IMR-90 (cell line): ENCODE results near the gene ZNF750. TPM values are rescaled to one million over a fixed set of nuclear protein-coding genes. Genes with fewer than 3 reads are reported as not detected.

Experiments
- ATAC-seq: fragments of 200-7000 bp; cut with Tn5 transposase; 2 replicates; pipeline ENCODE4 v1.9.1; 2020; ENCODE audit warnings: low read depth, mild to moderate bottlenecking, moderate library complexity
- BruUV-seq: library from RNA; stranded (reverse); fragments of 400-500 nt; replicated peaks from 2 replicates; lab custom pipeline; 2021; lab: Mats Ljungman, UMichigan
- CTCF ChIA-PET: fragments of 300-600 bp; formaldehyde crosslinking; extraction: SDS; loops from one replicate; lab custom pipeline; 2021; ENCODE audit warnings: antibody characterized with exemption; lab: Yijun Ruan, JAX
- POLR2A ChIA-PET: fragments of 300-600 bp; sonication (Branson Sonifier 250); formaldehyde crosslinking; loops from one replicate; lab custom pipeline; 2022; ENCODE audit warnings: antibody characterized with exemption; ENCODE audit not compliant: unreplicated experiment; lab: Charles Lee
- DNase-seq: peaks from one replicate; pipeline ENCODE4 v3.0.0; 2013
- H2AFZ ChIP-seq: replicated peaks from 2 replicates; pipeline ENCODE3; 2013; ENCODE audit warnings: low read length, mild to moderate bottlenecking; ENCODE audit not compliant: poor library complexity
- H2AK5ac ChIP-seq: 2 replicates; pipeline ENCODE4 v1.6.1; 2013; ENCODE audit warnings: low read depth, low read length, inconsistent platforms
- H2AK9ac ChIP-seq: replicated peaks from 2 replicates; pipeline ENCODE3; 2013; ENCODE audit warnings: mild to moderate bottlenecking, low read depth, low read length, moderate library complexity; ENCODE audit not compliant: poor library complexity
- H2BK120ac ChIP-seq: 2 replicates; pipeline ENCODE4 v1.6.1; 2013; ENCODE audit warnings: low read depth, low read length, inconsistent platforms
- H2BK15ac ChIP-seq: 3 replicates; pipeline ENCODE4 v1.6.1; 2013; ENCODE audit warnings: low read depth, low read length, inconsistent platforms
- H2BK20ac ChIP-seq: 2 replicates; pipeline ENCODE4 v1.6.1; 2013; ENCODE audit warnings: low read depth, mild to moderate bottlenecking, inconsistent platforms, low read length, moderate library complexity
- H2BK5ac ChIP-seq: 2 replicates; pipeline ENCODE4 v1.6.1; 2013; ENCODE audit warnings: mild to moderate bottlenecking, low read depth, low read length, inconsistent platforms; ENCODE audit not compliant: poor library complexity, severe bottlenecking
- H3K14ac ChIP-seq: replicated peaks from 2 replicates; pipeline ENCODE4 v1.6.1; 2013; ENCODE audit warnings: low read depth, low read length, inconsistent platforms
- H3K18ac ChIP-seq: 2 replicates; pipeline ENCODE4 v1.6.1; 2013; ENCODE audit warnings: low read depth, low read length, control low read depth
- H3K23ac ChIP-seq: 2 replicates; pipeline ENCODE4 v1.6.1; 2013; ENCODE audit warnings: low read depth, low read length, inconsistent platforms
- H3K27ac ChIP-seq: 2 replicates; pipeline ENCODE4 v1.5.1; 2013; ENCODE audit warnings: mild to moderate bottlenecking, control low read depth, low read length; ENCODE audit not compliant: insufficient read depth
- H3K27me3 ChIP-seq: 2 replicates; pipeline ENCODE4 v1.6.1; 2013; ENCODE audit warnings: low read length; ENCODE audit not compliant: control insufficient read depth, insufficient read depth
- H3K36me3 ChIP-seq: 2 replicates; pipeline ENCODE4 v1.6.1; 2013; ENCODE audit warnings: low read length, mixed read lengths; ENCODE audit not compliant: control insufficient read depth, insufficient read depth
- H3K4ac ChIP-seq: 2 replicates; pipeline ENCODE4 v1.6.1; 2013; ENCODE audit warnings: low read depth, low read length, inconsistent platforms
- H3K4me1 ChIP-seq: 2 replicates; pipeline ENCODE4 v1.6.1; 2013; ENCODE audit warnings: low read length, mixed read lengths; ENCODE audit not compliant: control insufficient read depth, insufficient read depth
- H3K4me2 ChIP-seq: 2 replicates; pipeline ENCODE4 v1.6.1; 2013; ENCODE audit warnings: low read depth, mild to moderate bottlenecking, control low read depth, low read length, moderate library complexity
- H3K4me3 ChIP-seq: 2 replicates; pipeline ENCODE4 v1.5.1; 2013; ENCODE audit warnings: low read depth, mild to moderate bottlenecking, control low read depth, low read length, moderate library complexity; ENCODE audit not compliant: insufficient read depth
- H3K56ac ChIP-seq: 2 replicates; pipeline ENCODE4 v1.6.1; 2013; ENCODE audit warnings: low read length, inconsistent platforms; ENCODE audit not compliant: insufficient read depth; ENCODE audit errors: extremely low read depth
- H3K79me1 ChIP-seq, 2 experiments: 2 replicates each; pipeline ENCODE4 v1.6.1; 2013; ENCODE audit warnings: low read length in 2 of 2, inconsistent platforms in 1 of 2, low read depth in 1 of 2
- H3K9ac ChIP-seq: 2 replicates; pipeline ENCODE4 v1.6.1; 2013; ENCODE audit warnings: low read depth, low read length, control low read depth
- H3K9me1 ChIP-seq: 2 replicates; pipeline ENCODE4 v1.6.1; 2013; ENCODE audit warnings: low read length, inconsistent platforms; ENCODE audit not compliant: insufficient read depth
- H3K9me3 ChIP-seq: 2 replicates; pipeline ENCODE4 v1.6.1; 2013; ENCODE audit warnings: low read length; ENCODE audit not compliant: control insufficient read depth, insufficient read depth
- H4K20me1 ChIP-seq: 2 replicates; pipeline ENCODE4 v1.6.1; 2013; ENCODE audit warnings: low read length, inconsistent platforms; ENCODE audit not compliant: insufficient read depth
- H4K5ac ChIP-seq: 2 replicates; pipeline ENCODE4 v1.6.1; 2013; ENCODE audit warnings: mild to moderate bottlenecking, low read depth, low read length, control low read depth
- H4K8ac ChIP-seq, 2 experiments: 2 replicates each; pipeline ENCODE4 v1.6.1; 2013; ENCODE audit warnings: low read depth in 2 of 2, low read length in 2 of 2, control low read depth in 1 of 2, inconsistent platforms in 1 of 2
- H4K91ac ChIP-seq: 2 replicates; pipeline ENCODE4 v1.6.1; 2013; ENCODE audit warnings: low read depth, low read length, inconsistent platforms; ENCODE audit not compliant: insufficient read depth
- BHLHE40 ChIP-seq: fragments of 150-350 bp; IDR thresholded peaks from 2 replicates; pipeline ENCODE4 v1.6.1; 2016; ENCODE audit warnings: mild to moderate bottlenecking, low read depth, low read length
- CEBPB ChIP-seq: IDR thresholded peaks from 2 replicates; pipeline ENCODE4 v1.6.1; 2012; ENCODE audit warnings: low read depth, low read length, improper control_type of control experiment
- CHD1 ChIP-seq: IDR thresholded peaks from 2 replicates; pipeline ENCODE4 v1.6.1; 2012; ENCODE audit warnings: low read depth, low read length, improper control_type of control experiment
- FOS ChIP-seq: fragments of 150-350 bp; IDR thresholded peaks from 2 replicates; pipeline ENCODE4 v1.6.1; 2016; ENCODE audit warnings: low read depth, low read length
- MAFK ChIP-seq: IDR thresholded peaks from 2 replicates; pipeline ENCODE4 v1.6.1; 2012; ENCODE audit warnings: low read depth, low read length, improper control_type of control experiment
- MAZ ChIP-seq: IDR thresholded peaks from 2 replicates; pipeline ENCODE4 v1.6.1; 2012; ENCODE audit warnings: low read depth, mild to moderate bottlenecking, low read length, improper control_type of control experiment, moderate library complexity, borderline replicate concordance
- MXI1 ChIP-seq: IDR thresholded peaks from 2 replicates; pipeline ENCODE4 v1.6.1; 2012; ENCODE audit warnings: low read depth, mild to moderate bottlenecking, low read length, moderate library complexity, borderline replicate concordance
- POLR2A ChIP-seq: IDR thresholded peaks from 2 replicates; pipeline ENCODE4 v1.6.1; 2012; ENCODE audit warnings: mild to moderate bottlenecking, low read depth, low read length
- RAD21 ChIP-seq: IDR thresholded peaks from 2 replicates; pipeline ENCODE4 v1.6.1; 2012; ENCODE audit warnings: low read length, improper control_type of control experiment
- RFX5 ChIP-seq: IDR thresholded peaks from 2 replicates; pipeline ENCODE4 v1.8.0; 2012; ENCODE audit warnings: low read depth, mild to moderate bottlenecking, low read length, moderate library complexity
- SMC3 ChIP-seq: fragments of 150-350 bp; IDR thresholded peaks from 2 replicates; pipeline ENCODE4 v1.6.1; 2016; ENCODE audit warnings: low read depth, mild to moderate bottlenecking, antibody characterized with exemption, low read length, moderate library complexity
- WGBS, 2 experiments: methylation state at CpG; one replicate each; pipeline versions ENCODE4 v1.1.5 to v1.1.7; 2013; ENCODE audit warnings: missing lambda C conversion rate in 2 of 2; ENCODE audit not compliant: insufficient read length in 1 of 2; ENCODE audit errors: extremely low coverage in 2 of 2; 5-methylcytosine and 5-hydroxymethylcytosine counted together
- dilution Hi-C: fragments of 300-500 bp; cut with HindIII; formaldehyde crosslinking; loops from one replicate; pipeline ENCODE4 v1.14.3; 2018; ENCODE audit warnings: low sequenced_read_pairs; ENCODE audit not compliant: unreplicated experiment
- in situ Hi-C: fragments of 300-500 bp; cut with MboI; formaldehyde crosslinking; loops from 3 replicates; pipeline ENCODE4 v1.14.3; 2019; ENCODE audit warnings: low sequenced_read_pairs, inconsistent platforms, mixed read lengths
- intact Hi-C: fragments of 100-400 bp; cut with micrococcal nuclease; formaldehyde crosslinking; loops from 2 replicates; pipeline ENCODE4 v1.10.0; 2022
- polyA plus RNA-seq, 3 experiments: library from polyadenylated mRNA; depleted of rRNA; stranded (reverse); fragments of >200 nt; gene quantifications; 2 replicates each; pipeline ENCODE4 v1.2.3, GENCODE V29; 2012; ENCODE audit warnings: low replicate concordance in 1 of 3
- total RNA-seq: library from RNA; depleted of rRNA; stranded (reverse); fragments of >200 nt; gene quantifications from 2 replicates; pipeline ENCODE4 v1.2.3, GENCODE V29; 2012
- TF ChIP-seq, protein P1 (sequence below): fragments of 150-350 bp; IDR thresholded peaks from 2 replicates; pipeline ENCODE4 v1.6.1; 2017; ENCODE audit warnings: mild to moderate bottlenecking, antibody characterized with exemption, low read length, low read depth
- TF ChIP-seq, protein P2 (sequence below): fragments of 150-350 bp; IDR thresholded peaks from 2 replicates; pipeline ENCODE4 v1.6.1; 2016; ENCODE audit warnings: low read depth, mild to moderate bottlenecking, low read length, moderate library complexity, borderline replicate concordance
- TF ChIP-seq, protein P3 (sequence below): conservative IDR thresholded peaks from 2 replicates; pipeline ENCODE4 v1.5.1; 2012; ENCODE audit warnings: mild to moderate bottlenecking, low read depth, low read length, improper control_type of control experiment

ZNF750 gene
- total and polyA plus RNA-seq, 2 of the 4 experiments (the other 2 are of a cell fraction), result not detected

DNA sequence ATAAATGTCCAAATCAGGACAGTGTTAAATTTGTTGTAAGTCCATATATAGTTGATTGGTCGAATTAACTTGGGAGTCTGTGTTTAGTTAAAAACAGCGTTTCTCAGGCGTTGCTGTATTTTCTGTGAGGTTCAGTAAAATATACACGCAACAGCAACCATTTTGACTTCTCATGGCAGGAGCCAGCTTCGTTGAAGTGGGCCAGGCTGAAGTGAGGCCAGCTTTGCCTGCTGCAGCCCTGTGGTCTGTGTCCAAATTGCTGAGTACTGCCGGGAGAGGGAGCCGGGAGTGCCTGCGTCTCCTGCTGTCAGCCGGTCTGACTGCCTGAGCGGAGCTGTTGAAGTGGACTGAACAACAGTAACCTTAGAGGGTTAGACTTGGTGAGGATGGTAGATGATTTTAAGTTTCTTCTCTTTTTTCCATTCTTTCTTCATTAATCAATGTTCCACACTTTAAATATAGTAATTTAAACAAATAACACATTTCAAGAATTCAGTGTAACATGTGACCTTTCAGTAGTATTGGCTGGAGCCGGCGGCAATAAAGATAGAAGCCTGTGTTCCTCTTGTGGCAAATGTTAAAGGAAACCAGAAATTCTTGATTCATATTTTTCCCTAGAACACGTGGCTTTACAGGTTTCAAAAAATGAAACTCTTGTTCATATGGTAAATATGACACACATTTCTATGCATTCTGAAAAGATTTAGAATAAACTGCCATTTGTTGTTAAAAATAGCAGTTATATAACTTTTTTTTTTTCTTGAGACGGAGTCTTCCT lies 37.0 kb upstream of the ZNF750 start:
- Histone ChIP-seq H2BK20ac (no peak overlapping the region), H3K4ac (no peak overlapping the region), H2BK5ac (no peak overlapping the region), H3K4me3 (no peak overlapping the region), H3K23ac (no peak overlapping the region), H4K20me1 (no peaks in the 10 kb centered on the region), H3K27me3 (no peaks in the 10 kb centered on the region), H2AK5ac (no peak overlapping the region), H3K9ac (no peak overlapping the region), H3K9me3 (no peaks in the 10 kb centered on the region), H3K27ac (no peak overlapping the region), H3K18ac (no peak overlapping the region), H3K14ac (no peak overlapping the region), H4K8ac (peak overlapping the region in 1 of 2 experiments; percentile 44; a peak in 1 of 4 replicates), H3K79me1 (peaks cover 9 to 34% of the 10 kb centered on the region in 2 experiments; a peak in 2 of 4 replicates), H3K36me3 (peaks cover 3% of the 10 kb centered on the region), H4K91ac (no peak overlapping the region), H2AK9ac (no peak overlapping the region), H2AFZ (no peak overlapping the region), H4K5ac (no peak overlapping the region), H3K56ac (no peak overlapping the region), H3K9me1 (0 out of 2 replicates have a peak, but pooled peaks cover 3% of the 10 kb centered on the region), H2BK15ac (no peak overlapping the region), H3K4me2 (no peak overlapping the region), H2BK120ac (no peak overlapping the region), H3K4me1 (peaks cover 5% of the 10 kb centered on the region; the same call in 1 of the 2 replicates)
- dilution Hi-C loops (no loop called here), in situ Hi-C loops (no loop called here), intact Hi-C loops (loop anchor here (1.0 to 5.0 kb wide), 2 partner anchors 37 to 94 kb away; no protein-coding TSS in a partner anchor)
- BruUV-seq, result no TSS peak
- DNase-seq (peak; percentile 78), ATAC-seq (peak; percentile 98)
- ChIA-PET CTCF (interaction anchor here (0.9 to 2.0 kb wide), 4 partner anchors 9 to 326 kb away, joined by 3 to 6 read pairs (median 3); no protein-coding TSS in a partner anchor), POLR2A (no interaction called here)
- WGBS, 2 experiments, result 53% methylated on average over 3 of the region's 14 CpGs; no CpG with 5 or more reads in 1 of the 2 experiments
- no peak for TF ChIP-seq MAZ
- no peak for TF ChIP-seq FOS
- no peak for TF ChIP-seq BHLHE40
- no peak for TF ChIP-seq CEBPB
- TF ChIP-seq, protein P1, sequence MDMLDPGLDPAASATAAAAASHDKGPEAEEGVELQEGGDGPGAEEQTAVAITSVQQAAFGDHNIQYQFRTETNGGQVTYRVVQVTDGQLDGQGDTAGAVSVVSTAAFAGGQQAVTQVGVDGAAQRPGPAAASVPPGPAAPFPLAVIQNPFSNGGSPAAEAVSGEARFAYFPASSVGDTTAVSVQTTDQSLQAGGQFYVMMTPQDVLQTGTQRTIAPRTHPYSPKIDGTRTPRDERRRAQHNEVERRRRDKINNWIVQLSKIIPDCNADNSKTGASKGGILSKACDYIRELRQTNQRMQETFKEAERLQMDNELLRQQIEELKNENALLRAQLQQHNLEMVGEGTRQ, result no peak
- TF ChIP-seq SMC3, result peak; percentile 69
- TF ChIP-seq RFX5, result no peak
- no peak for TF ChIP-seq MAFK
- TF ChIP-seq POLR2A, result no peak
- TF ChIP-seq, protein P2, sequence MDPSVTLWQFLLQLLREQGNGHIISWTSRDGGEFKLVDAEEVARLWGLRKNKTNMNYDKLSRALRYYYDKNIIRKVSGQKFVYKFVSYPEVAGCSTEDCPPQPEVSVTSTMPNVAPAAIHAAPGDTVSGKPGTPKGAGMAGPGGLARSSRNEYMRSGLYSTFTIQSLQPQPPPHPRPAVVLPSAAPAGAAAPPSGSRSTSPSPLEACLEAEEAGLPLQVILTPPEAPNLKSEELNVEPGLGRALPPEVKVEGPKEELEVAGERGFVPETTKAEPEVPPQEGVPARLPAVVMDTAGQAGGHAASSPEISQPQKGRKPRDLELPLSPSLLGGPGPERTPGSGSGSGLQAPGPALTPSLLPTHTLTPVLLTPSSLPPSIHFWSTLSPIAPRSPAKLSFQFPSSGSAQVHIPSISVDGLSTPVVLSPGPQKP, result no peak
- peak; percentile 63 for TF ChIP-seq RAD21
- TF ChIP-seq, protein P3, sequence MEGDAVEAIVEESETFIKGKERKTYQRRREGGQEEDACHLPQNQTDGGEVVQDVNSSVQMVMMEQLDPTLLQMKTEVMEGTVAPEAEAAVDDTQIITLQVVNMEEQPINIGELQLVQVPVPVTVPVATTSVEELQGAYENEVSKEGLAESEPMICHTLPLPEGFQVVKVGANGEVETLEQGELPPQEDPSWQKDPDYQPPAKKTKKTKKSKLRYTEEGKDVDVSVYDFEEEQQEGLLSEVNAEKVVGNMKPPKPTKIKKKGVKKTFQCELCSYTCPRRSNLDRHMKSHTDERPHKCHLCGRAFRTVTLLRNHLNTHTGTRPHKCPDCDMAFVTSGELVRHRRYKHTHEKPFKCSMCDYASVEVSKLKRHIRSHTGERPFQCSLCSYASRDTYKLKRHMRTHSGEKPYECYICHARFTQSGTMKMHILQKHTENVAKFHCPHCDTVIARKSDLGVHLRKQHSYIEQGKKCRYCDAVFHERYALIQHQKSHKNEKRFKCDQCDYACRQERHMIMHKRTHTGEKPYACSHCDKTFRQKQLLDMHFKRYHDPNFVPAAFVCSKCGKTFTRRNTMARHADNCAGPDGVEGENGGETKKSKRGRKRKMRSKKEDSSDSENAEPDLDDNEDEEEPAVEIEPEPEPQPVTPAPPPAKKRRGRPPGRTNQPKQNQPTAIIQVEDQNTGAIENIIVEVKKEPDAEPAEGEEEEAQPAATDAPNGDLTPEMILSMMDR, result peak; percentile 59
- TF ChIP-seq CHD1, result no peak
- no peak for TF ChIP-seq MXI1
